Neural progenitor cell (in vitro differentiated cells): ENCODE data around the gene MOB4. TPM values are rescaled to one million over a fixed set of nuclear protein-coding genes. Genes with fewer than 3 reads are reported as not detected.

ENCODE experiments used
- DNase-seq: peaks from one replicate; pipeline ENCODE4 v3.0.0-alpha.2; 2016; ENCODE audit warnings: low spot score
- H2AFZ ChIP-seq: fragments of 200-600 bp; sonication (generic); replicated peaks from 2 replicates; pipeline ENCODE4 v1.6.1; 2016; ENCODE audit warnings: antibody characterized with exemption
- H3F3A ChIP-seq: fragments of 200-600 bp; sonication (generic); 2 replicates; pipeline ENCODE4 v1.6.1; 2016; ENCODE audit warnings: antibody characterized with exemption, low read depth
- H3K27ac ChIP-seq: fragments of 200-600 bp; sonication (generic); 2 replicates; pipeline ENCODE4 v1.5.1; 2016; ENCODE audit warnings: mild to moderate bottlenecking
- H3K27me3 ChIP-seq: fragments of 200-600 bp; sonication (generic); 2 replicates; pipeline ENCODE4 v1.6.1; 2016; ENCODE audit warnings: mild to moderate bottlenecking, moderate library complexity
- H3K36me3 ChIP-seq: fragments of 200-600 bp; sonication (generic); 2 replicates; pipeline ENCODE4 v1.5.1; 2016
- H3K4me1 ChIP-seq: fragments of 200-600 bp; sonication (generic); 2 replicates; pipeline ENCODE4 v1.6.1; 2016; ENCODE audit warnings: mixed run types
- H3K4me2 ChIP-seq: fragments of 200-600 bp; sonication (generic); 2 replicates; pipeline ENCODE4 v1.6.1; 2016
- H3K4me3 ChIP-seq: fragments of 200-600 bp; sonication (generic); 2 replicates; pipeline ENCODE4 v1.5.1; 2016
- H3K79me2 ChIP-seq: fragments of 200-600 bp; sonication (generic); 2 replicates; pipeline ENCODE4 v1.6.1; 2016; ENCODE audit warnings: low read depth
- H3K9ac ChIP-seq: fragments of 200-600 bp; sonication (generic); 2 replicates; pipeline ENCODE4 v1.6.1; 2016
- H3K9me3 ChIP-seq: fragments of 200-600 bp; sonication (generic); 2 replicates; pipeline ENCODE4 v1.5.1; 2016; ENCODE audit warnings: low read depth
- H4K20me1 ChIP-seq: fragments of 200-600 bp; sonication (generic); 2 replicates; pipeline ENCODE4 v1.6.1; 2016; ENCODE audit warnings: low read depth
- H3K27ac Mint-ChIP-seq: 3 replicates; pipeline ENCODE4 v1.8.0; 2021; ENCODE audit warnings: mixed read lengths
- H3K27me3 Mint-ChIP-seq: 2 replicates; pipeline ENCODE4 v1.8.0; 2022; ENCODE audit warnings: low read depth, mild to moderate bottlenecking, inconsistent platforms, moderate library complexity, mixed read lengths; ENCODE audit not compliant: insufficient read depth
- H3K36me3 Mint-ChIP-seq: 3 replicates; pipeline ENCODE4 v1.8.0; 2021; ENCODE audit warnings: mixed read lengths
- H3K4me1 Mint-ChIP-seq: 3 replicates; pipeline ENCODE4 v1.8.0; 2021; ENCODE audit warnings: mixed read lengths
- H3K4me3 Mint-ChIP-seq: 3 replicates; pipeline ENCODE4 v1.8.0; 2021; ENCODE audit warnings: mild to moderate bottlenecking, moderate library complexity, mixed read lengths
- H3K9me3 Mint-ChIP-seq: 3 replicates; pipeline ENCODE4 v1.8.0; 2020; ENCODE audit warnings: mixed read lengths
- EZH2 ChIP-seq: fragments of 200-600 bp; sonication (generic); IDR thresholded peaks from 2 replicates; pipeline ENCODE4 v1.6.1; 2017; ENCODE audit warnings: antibody characterized with exemption, mild to moderate bottlenecking, moderate library complexity
- EZH2phosphoT487 ChIP-seq: fragments of 200-600 bp; sonication (generic); IDR thresholded peaks from 2 replicates; pipeline ENCODE4 v1.6.1; 2017; ENCODE audit warnings: antibody characterized with exemption
- small RNA-seq: library from RNA; depleted of rRNA; stranded (forward); fragments of <200 nt; gene quantifications from one replicate; pipeline ENCODE3, GENCODE V24; 2015
- total RNA-seq: library from RNA; depleted of rRNA; stranded (reverse); fragments of >200 nt; gene quantifications from 2 replicates; pipeline ENCODE4 v1.2.3, GENCODE V29; 2015; ENCODE audit warnings: low replicate concordance
- TF ChIP-seq, protein P1 (sequence below): fragments of 200-600 bp; sonication (generic); IDR thresholded peaks from 2 replicates; pipeline ENCODE4 v1.5.1; 2017; ENCODE audit warnings: antibody characterized with exemption, mild to moderate bottlenecking

Gene MOB4
- total RNA-seq, 1 donor from 2014 or later: 76.7 TPM

GRCh38 chr2:197599285-197599965 lies 83.6 kb downstream of the MOB4 start:
- Mint-ChIP-seq H3K4me3 (no peak overlapping the region), H3K9me3 (peaks cover 11% of the 10 kb centered on the region), H3K36me3 (peaks cover 30% of the 10 kb centered on the region), H3K27me3 (no peaks in the 10 kb centered on the region), H3K4me1 (peaks cover 15% of the 10 kb centered on the region), H3K27ac (no peak overlapping the region)
- Histone ChIP-seq H3F3A (no peaks in the 10 kb centered on the region), H3K4me3 (no peak overlapping the region), H3K9me3 (no peaks in the 10 kb centered on the region), H3K9ac (no peak overlapping the region), H3K4me1 (no peaks in the 10 kb centered on the region), H3K27me3 (no peaks in the 10 kb centered on the region), H3K79me2 (no peaks in the 10 kb centered on the region), H3K27ac (no peak overlapping the region), H2AFZ (no peak overlapping the region), H3K36me3 (no peaks in the 10 kb centered on the region), H3K4me2 (no peak overlapping the region), H4K20me1 (no peaks in the 10 kb centered on the region)
- TF ChIP-seq EZH2 (no peak), EZH2phosphoT487 (no peak)
- TF ChIP-seq, protein P1, sequence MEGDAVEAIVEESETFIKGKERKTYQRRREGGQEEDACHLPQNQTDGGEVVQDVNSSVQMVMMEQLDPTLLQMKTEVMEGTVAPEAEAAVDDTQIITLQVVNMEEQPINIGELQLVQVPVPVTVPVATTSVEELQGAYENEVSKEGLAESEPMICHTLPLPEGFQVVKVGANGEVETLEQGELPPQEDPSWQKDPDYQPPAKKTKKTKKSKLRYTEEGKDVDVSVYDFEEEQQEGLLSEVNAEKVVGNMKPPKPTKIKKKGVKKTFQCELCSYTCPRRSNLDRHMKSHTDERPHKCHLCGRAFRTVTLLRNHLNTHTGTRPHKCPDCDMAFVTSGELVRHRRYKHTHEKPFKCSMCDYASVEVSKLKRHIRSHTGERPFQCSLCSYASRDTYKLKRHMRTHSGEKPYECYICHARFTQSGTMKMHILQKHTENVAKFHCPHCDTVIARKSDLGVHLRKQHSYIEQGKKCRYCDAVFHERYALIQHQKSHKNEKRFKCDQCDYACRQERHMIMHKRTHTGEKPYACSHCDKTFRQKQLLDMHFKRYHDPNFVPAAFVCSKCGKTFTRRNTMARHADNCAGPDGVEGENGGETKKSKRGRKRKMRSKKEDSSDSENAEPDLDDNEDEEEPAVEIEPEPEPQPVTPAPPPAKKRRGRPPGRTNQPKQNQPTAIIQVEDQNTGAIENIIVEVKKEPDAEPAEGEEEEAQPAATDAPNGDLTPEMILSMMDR: peak; percentile 24
- peak; percentile 16 for DNase-seq

DNA sequence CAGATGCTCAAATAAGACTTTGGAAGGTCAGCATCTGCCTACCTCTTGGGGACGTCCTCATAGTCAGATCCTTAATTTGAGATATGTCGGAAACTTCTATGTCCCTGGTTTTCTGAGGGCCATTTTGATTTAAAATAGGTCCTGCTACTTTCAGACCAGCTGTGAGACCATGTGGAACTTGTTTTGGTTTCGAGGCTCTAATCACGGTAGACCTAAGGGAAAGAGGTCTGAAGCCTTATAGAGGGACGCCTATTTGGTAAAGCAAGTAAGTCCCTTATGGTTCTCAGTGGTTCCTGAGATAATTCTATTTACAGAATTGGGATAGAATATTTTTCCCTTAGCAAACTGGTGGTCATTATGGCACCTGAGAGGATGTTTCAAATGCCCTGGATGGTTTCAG lies 84.4 kb downstream of the MOB4 start:
- peaks cover 22% of the 10 kb centered on the region for H3K36me3 Mint-ChIP-seq
- no peak overlapping the region for H3K9ac ChIP-seq
- no peak overlapping the region for H2AFZ ChIP-seq
- no peaks in the 10 kb centered on the region for H3K36me3 ChIP-seq
- DNase-seq: no peak
- H3K79me2 ChIP-seq: no peaks in the 10 kb centered on the region
- H3K4me3 ChIP-seq: no peak overlapping the region
- H3K27me3 ChIP-seq: no peaks in the 10 kb centered on the region
- no peak overlapping the region for H3K27ac Mint-ChIP-seq
- no peak overlapping the region for H3K27ac ChIP-seq
- H3K4me2 ChIP-seq: no peak overlapping the region
- no peaks in the 10 kb centered on the region for H3K9me3 ChIP-seq
- peaks cover 10% of the 10 kb centered on the region for H3K9me3 Mint-ChIP-seq
- H3K4me3 Mint-ChIP-seq: no peak overlapping the region
- no peaks in the 10 kb centered on the region for H4K20me1 ChIP-seq
- H3K4me1 Mint-ChIP-seq: peaks cover 13% of the 10 kb centered on the region
- no peaks in the 10 kb centered on the region for H3K4me1 ChIP-seq
- no peak for TF ChIP-seq EZH2phosphoT487
- TF ChIP-seq, protein P1: no peak
- TF ChIP-seq EZH2: no peak
- no peaks in the 10 kb centered on the region for H3F3A ChIP-seq
- no peaks in the 10 kb centered on the region for H3K27me3 Mint-ChIP-seq

GRCh38 chr2:197601726-197602125 lies 85.9 kb downstream of the MOB4 start:
- H3K36me3 ChIP-seq: no peaks in the 10 kb centered on the region
- no peak overlapping the region for H2AFZ ChIP-seq
- H3K4me3 ChIP-seq: no peak overlapping the region
- no peaks in the 10 kb centered on the region for H3K9me3 ChIP-seq
- H3K4me3 Mint-ChIP-seq: no peak overlapping the region
- H3K9ac ChIP-seq: no peak overlapping the region
- H3K79me2 ChIP-seq: no peaks in the 10 kb centered on the region
- peaks cover 20% of the 10 kb centered on the region for H3K36me3 Mint-ChIP-seq
- no peaks in the 10 kb centered on the region for H3K27me3 ChIP-seq
- no peak overlapping the region for H3K4me2 ChIP-seq
- no peaks in the 10 kb centered on the region for H3K27me3 Mint-ChIP-seq
- H3K27ac ChIP-seq: no peak overlapping the region
- no peak overlapping the region for H3K27ac Mint-ChIP-seq
- peaks cover 9% of the 10 kb centered on the region for H3K9me3 Mint-ChIP-seq
- no peak for DNase-seq
- H3K4me1 Mint-ChIP-seq: peaks cover 7% of the 10 kb centered on the region
- H3K4me1 ChIP-seq: no peaks in the 10 kb centered on the region
- TF ChIP-seq, protein P1: no peak
- TF ChIP-seq EZH2phosphoT487 (no peak), EZH2 (no peak)
- no peaks in the 10 kb centered on the region for H4K20me1 ChIP-seq
- H3F3A ChIP-seq: no peaks in the 10 kb centered on the region

Small RNAs within 50 kb of the gene (small RNA-seq; reads per million reads assigned to genes)
- gene AC020550.1: not detected

Other genes with a start within 250 kb of the MOB4 start
- 2.5 and 3.4 TPM in 2 replicates for gene ANKRD44, start 205.3 kb upstream of the MOB4 start, total RNA-seq
- gene SF3B1, start 81.0 kb upstream of the MOB4 start, total RNA-seq: 462 and 787 TPM in 2 replicates
- 14.0 and 20.1 TPM in 2 replicates for gene COQ10B, start 62.5 kb upstream of the MOB4 start, total RNA-seq
- 399 and 539 TPM in 2 replicates for gene HSPD1, start 16.2 kb upstream of the MOB4 start, total RNA-seq
- gene HSPE1, start 15.7 kb upstream of the MOB4 start, total RNA-seq: 237 and 320 TPM in 2 replicates
- gene RFTN2, start 159.5 kb downstream of the MOB4 start, total RNA-seq: 3.1 and 8.2 TPM in 2 replicates
- gene MARS2, start 189.3 kb downstream of the MOB4 start, total RNA-seq: 5.7 and 8.4 TPM in 2 replicates